Measurements from ENCODE around the gene CCDC14.

The CCDC14 gene

GRCh38 chr3:123951522-123952447 lies 9.2 kb downstream of the CCDC14 start:
- H3K27ac ChIP-seq (replicated peaks) = no peak overlapping the region
- DNase-seq (ENCODE audit: low read depth in 1 of 2, low spot score in 1 of 2) = no peak
- TF ChIP-seq SPI1 (IDR thresholded peaks at IDR 0.05; ENCODE audit: borderline replicate concordance, low read depth) = no peak
- no peak for TF ChIP-seq REST (IDR thresholded peaks at IDR 0.05; ENCODE audit: insufficient replicate concordance, low read depth)
- TF ChIP-seq POLR2AphosphoS5 (IDR thresholded peaks at IDR 0.05; ENCODE audit: low read depth) = no peak
- no peak overlapping the region for H3K4me3 ChIP-seq (replicated peaks; ENCODE audit: insufficient read depth, low read length)
- H3K27me3 ChIP-seq (ENCODE audit: insufficient read depth, poor library complexity, severe bottlenecking) = no peaks in the 10 kb centered on the region

- no peak overlapping the region for H3K4me3 ChIP-seq (replicated peaks; ENCODE audit: insufficient read depth, low read length)
- H3K27ac ChIP-seq (replicated peaks) = no peak overlapping the region
- TF ChIP-seq GABPA (IDR thresholded peaks at IDR 0.05; ENCODE audit: low read depth) (no peak), CTCF (IDR thresholded peaks at IDR 0.05; ENCODE audit: insufficient read depth, low read length) (no peak), POLR2AphosphoS5 (IDR thresholded peaks at IDR 0.05; ENCODE audit: low read depth) (no peak), SPI1 (IDR thresholded peaks at IDR 0.05; ENCODE audit: borderline replicate concordance, low read depth) (no peak), REST (IDR thresholded peaks at IDR 0.05; ENCODE audit: insufficient replicate concordance, low read depth) (no peak)
- DNase-seq (ENCODE audit: low read depth in 1 of 2, low spot score in 1 of 2) = no peak
- no peaks in the 10 kb centered on the region for H3K27me3 ChIP-seq (ENCODE audit: insufficient read depth, poor library complexity, severe bottlenecking)
These were observed 11.4 kb downstream of the CCDC14 start for GRCh38 chr3:123949641-123950040.

GRCh38 chr3:123948449-123948848 lies 12.6 kb downstream of the CCDC14 start:
- TF ChIP-seq REST (IDR thresholded peaks at IDR 0.05; ENCODE audit: insufficient replicate concordance, low read depth) (no peak), SPI1 (IDR thresholded peaks at IDR 0.05; ENCODE audit: borderline replicate concordance, low read depth) (no peak), CTCF (IDR thresholded peaks at IDR 0.05; ENCODE audit: insufficient read depth, low read length) (no peak), POLR2AphosphoS5 (IDR thresholded peaks at IDR 0.05; ENCODE audit: low read depth) (no peak), GABPA (IDR thresholded peaks at IDR 0.05; ENCODE audit: low read depth) (no peak)
- Histone ChIP-seq H3K27me3 (ENCODE audit: insufficient read depth, poor library complexity, severe bottlenecking) (no peaks in the 10 kb centered on the region), H3K27ac (replicated peaks) (no peak overlapping the region), H3K4me3 (replicated peaks; ENCODE audit: insufficient read depth, low read length) (no peak overlapping the region)
- no peak for DNase-seq (ENCODE audit: low read depth in 1 of 2, low spot score in 1 of 2)
